KMS-11 (cell line): Measurements from ENCODE around the gene SSPN.

Source experiments
- H2AFZ ChIP-seq: fragments of 200-600 bp; sonication (generic); 2 replicates; pipeline ENCODE4 v1.6.1; 2016; ENCODE audit warnings: antibody characterized with exemption, mixed run types, low read depth
- H3K27ac ChIP-seq: fragments of 200-600 bp; sonication (generic); 2 replicates; pipeline ENCODE4 v1.6.1; 2016; ENCODE audit warnings: mild to moderate bottlenecking, mixed run types
- H3K27me3 ChIP-seq: fragments of 200-600 bp; sonication (generic); 2 replicates; pipeline ENCODE4 v1.6.1; 2017; ENCODE audit warnings: mild to moderate bottlenecking, low read depth, mixed run types, moderate library complexity; ENCODE audit not compliant: insufficient read depth
- H3K36me3 ChIP-seq: fragments of 200-600 bp; sonication (generic); 2 replicates; pipeline ENCODE4 v1.6.1; 2017; ENCODE audit warnings: mild to moderate bottlenecking, mixed run types; ENCODE audit not compliant: insufficient read depth
- H3K4me1 ChIP-seq: fragments of 200-600 bp; sonication (generic); 2 replicates; pipeline ENCODE4 v1.6.1; 2016; ENCODE audit warnings: mild to moderate bottlenecking, low read depth, mixed run types; ENCODE audit not compliant: poor library complexity, severe bottlenecking
- H3K4me2 ChIP-seq: fragments of 200-600 bp; sonication (generic); 2 replicates; pipeline ENCODE4 v1.7.0; 2016; ENCODE audit warnings: mild to moderate bottlenecking, mixed run types
- H3K4me3 ChIP-seq: fragments of 200-600 bp; sonication (generic); IDR thresholded peaks from 2 replicates; pipeline ENCODE4 v1.6.1; 2017; ENCODE audit warnings: low read depth, low read length, mixed read lengths; ENCODE audit not compliant: insufficient read depth
- H3K79me2 ChIP-seq: fragments of 200-600 bp; sonication (generic); 2 replicates; pipeline ENCODE4 v1.6.1; 2016; ENCODE audit warnings: low read depth, mixed run types; ENCODE audit not compliant: insufficient read depth
- H3K9ac ChIP-seq: fragments of 200-600 bp; sonication (generic); 2 replicates; pipeline ENCODE4 v1.6.1; 2016; ENCODE audit warnings: mild to moderate bottlenecking, mixed run types
- H4K20me1 ChIP-seq: fragments of 200-600 bp; sonication (generic); 2 replicates; pipeline ENCODE4 v1.6.1; 2016; ENCODE audit warnings: mild to moderate bottlenecking, mixed run types; ENCODE audit not compliant: insufficient read depth
- CTCF ChIP-seq: fragments of 200-600 bp; sonication (generic); conservative IDR thresholded peaks from 2 replicates; pipeline ENCODE4 v1.6.1; 2017; ENCODE audit warnings: low read depth, mild to moderate bottlenecking, antibody characterized with exemption, low read length, moderate library complexity, mixed read lengths

Gene SSPN

GRCh38 chr12:26293612-26294011 is 98.2 kb downstream of the SSPN start:
- Histone ChIP-seq H2AFZ (no peak overlapping the region), H3K79me2 (no peaks in the 10 kb centered on the region), H3K4me3 (no peak overlapping the region), H4K20me1 (no peaks in the 10 kb centered on the region), H3K27ac (no peak overlapping the region), H3K4me2 (no peak overlapping the region), H3K27me3 (no peaks in the 10 kb centered on the region), H3K4me1 (peaks cover 60% of the 10 kb centered on the region), H3K36me3 (no peaks in the 10 kb centered on the region), H3K9ac (no peak overlapping the region)
- TF ChIP-seq CTCF = no peak

GRCh38 chr12:26295001-26295400 is 99.6 kb downstream of the SSPN start:
- H3K4me2 ChIP-seq = no peak overlapping the region
- no peaks in the 10 kb centered on the region for H3K36me3 ChIP-seq
- peaks cover 68% of the 10 kb centered on the region for H3K4me1 ChIP-seq
- no peak overlapping the region for H2AFZ ChIP-seq
- no peaks in the 10 kb centered on the region for H3K79me2 ChIP-seq
- H3K27ac ChIP-seq = no peak overlapping the region
- no peaks in the 10 kb centered on the region for H4K20me1 ChIP-seq
- TF ChIP-seq CTCF = no peak
- H3K27me3 ChIP-seq = no peaks in the 10 kb centered on the region
- no peak overlapping the region for H3K9ac ChIP-seq
- no peak overlapping the region for H3K4me3 ChIP-seq

GRCh38 chr12:26297396-26298070 is 102.2 kb downstream of the SSPN start:
- no peaks in the 10 kb centered on the region for H3K27me3 ChIP-seq
- no peaks in the 10 kb centered on the region for H4K20me1 ChIP-seq
- H3K79me2 ChIP-seq = no peaks in the 10 kb centered on the region
- peaks cover 80% of the 10 kb centered on the region for H3K4me1 ChIP-seq
- H3K4me2 ChIP-seq = peak overlapping the region; percentile 67
- H2AFZ ChIP-seq = peak overlapping the region; percentile 17; the same call in 1 of the 2 replicates
- H3K9ac ChIP-seq = peak overlapping the region; percentile 50; the same call in 1 of the 2 replicates
- peak overlapping the region; percentile 92 for H3K27ac ChIP-seq
- TF ChIP-seq CTCF = no peak
- no peaks in the 10 kb centered on the region for H3K36me3 ChIP-seq
- H3K4me3 ChIP-seq = no peak overlapping the region

- H3K9ac ChIP-seq = peak overlapping the region; percentile 50
- H3K4me1 ChIP-seq = peaks cover 86% of the 10 kb centered on the region
- H3K27ac ChIP-seq = peak overlapping the region; percentile 92
- no peaks in the 10 kb centered on the region for H3K36me3 ChIP-seq
- peak overlapping the region; percentile 67 for H3K4me2 ChIP-seq
- no peaks in the 10 kb centered on the region for H3K79me2 ChIP-seq
- no peaks in the 10 kb centered on the region for H4K20me1 ChIP-seq
- no peak for TF ChIP-seq CTCF
- H3K4me3 ChIP-seq = no peak overlapping the region
- no peaks in the 10 kb centered on the region for H3K27me3 ChIP-seq
- peak overlapping the region; percentile 11 for H2AFZ ChIP-seq
Measured at GRCh38 chr12:26298785-26299621, 103.6 kb downstream of the SSPN start.
